ENCODE data around the gene MEGF8. TPM values are rescaled to one million over a fixed set of nuclear protein-coding genes. Genes with fewer than 3 reads are reported as not detected.
"Not testable (repeated sequence)": the region's sequence is repeated elsewhere in the genome, so short reads cannot be mapped to it uniquely, and the experiment has no call there.

MEGF8 gene
- total RNA-seq, 3 donors from 2014 or later (not counting 1 experiment from before 2014, with no cell fraction given): 8.1 to 11.3 (median 10.5) TPM

- Histone ChIP-seq H3K4me1 (ENCODE audit: control insufficient read depth, insufficient read depth, low read length) (peaks cover 11% of the 10 kb centered on the region), H3K27me3 (ENCODE audit: control insufficient read depth, insufficient read depth, low read length) (no peaks in the 10 kb centered on the region), H3K4me3 (ENCODE audit: low read length) (no peak overlapping the region), H3K36me3 (ENCODE audit: control insufficient read depth, insufficient read depth, low read length) (no peaks in the 10 kb centered on the region), H3K27ac (ENCODE audit: low read length) (no peak overlapping the region), H3K9me3 (ENCODE audit: control insufficient read depth, insufficient read depth, low read length) (no peaks in the 10 kb centered on the region)
- H3K27me3 Mint-ChIP-seq (ENCODE audit: low read depth in 2 of 2): peaks cover under 1% of the 10 kb centered on the region in 2 donors
- no peak for TF ChIP-seq CTCF (IDR thresholded peaks at IDR 0.05)
- WGBS (ENCODE audit: insufficient coverage): 80% methylated on average over 2 of the region's 2 CpGs
- peaks cover under 1% of the 10 kb centered on the region for H3K36me3 Mint-ChIP-seq
- peaks cover 10 to 22% of the 10 kb centered on the region in 2 donors for H3K4me1 Mint-ChIP-seq
- no peak overlapping the region for H3K27ac Mint-ChIP-seq
- no peaks in the 10 kb centered on the region for H3K9me3 Mint-ChIP-seq
- intact Hi-C loops (cut with micrococcal nuclease): no loop called here
- DNase-seq: no peak
- H3K4me3 Mint-ChIP-seq: no peak overlapping the region
- ATAC-seq: no peak
These were observed 4.8 kb downstream of the MEGF8 start for GRCh38 chr19:42330241-42330711.

GRCh38 chr19:42331333-42331732 is 5.9 kb downstream of the MEGF8 start:
- H3K9me3 Mint-ChIP-seq; H3K4me1 ChIP-seq (ENCODE audit: control insufficient read depth, insufficient read depth, low read length); H3K27ac ChIP-seq (ENCODE audit: low read length); H3K27me3 Mint-ChIP-seq (ENCODE audit: low read depth in 2 of 2); H3K9me3 ChIP-seq (ENCODE audit: control insufficient read depth, insufficient read depth, low read length); H3K4me3 ChIP-seq (ENCODE audit: low read length); H3K27me3 ChIP-seq (ENCODE audit: control insufficient read depth, insufficient read depth, low read length); H3K4me3 Mint-ChIP-seq; DNase-seq; H3K36me3 Mint-ChIP-seq; ATAC-seq; intact Hi-C loops (cut with micrococcal nuclease); H3K36me3 ChIP-seq (ENCODE audit: control insufficient read depth, insufficient read depth, low read length); H3K27ac Mint-ChIP-seq: not testable (repeated sequence)
- H3K4me1 Mint-ChIP-seq: peaks cover 9 to 14% of the 10 kb centered on the region in 2 donors
- WGBS (ENCODE audit: insufficient coverage): 92% methylated on average over 2 of the region's 3 CpGs

GRCh38 chr19:42332059-42332458 is 6.6 kb downstream of the MEGF8 start:
- H3K4me3 ChIP-seq (ENCODE audit: low read length): no peak overlapping the region
- H3K36me3 Mint-ChIP-seq: no peaks in the 10 kb centered on the region
- no peak overlapping the region for H3K27ac ChIP-seq (ENCODE audit: low read length)
- H3K27me3 Mint-ChIP-seq (ENCODE audit: low read depth in 2 of 2): no peaks in the 10 kb centered on the region
- no peak for ATAC-seq
- no peaks in the 10 kb centered on the region for H3K9me3 ChIP-seq (ENCODE audit: control insufficient read depth, insufficient read depth, low read length)
- TF ChIP-seq CTCF (IDR thresholded peaks at IDR 0.05): no peak
- H3K4me1 Mint-ChIP-seq: peaks cover 5 to 10% of the 10 kb centered on the region in 2 donors
- H3K4me3 Mint-ChIP-seq: no peak overlapping the region
- no peak overlapping the region for H3K27ac Mint-ChIP-seq
- H3K9me3 Mint-ChIP-seq: no peaks in the 10 kb centered on the region
- intact Hi-C loops (cut with micrococcal nuclease): no loop called here
- no peak for DNase-seq
- H3K36me3 ChIP-seq (ENCODE audit: control insufficient read depth, insufficient read depth, low read length): no peaks in the 10 kb centered on the region
- 87% methylated on average over 3 of the region's 6 CpGs for WGBS (ENCODE audit: insufficient coverage)
- H3K4me1 ChIP-seq (ENCODE audit: control insufficient read depth, insufficient read depth, low read length): no peaks in the 10 kb centered on the region
- H3K27me3 ChIP-seq (ENCODE audit: control insufficient read depth, insufficient read depth, low read length): no peaks in the 10 kb centered on the region

- no peak for TF ChIP-seq CTCF (IDR thresholded peaks at IDR 0.05)
- H3K9me3 ChIP-seq (ENCODE audit: control insufficient read depth, insufficient read depth, low read length): no peaks in the 10 kb centered on the region
- no peak overlapping the region for H3K4me3 ChIP-seq (ENCODE audit: low read length)
- H3K27me3 ChIP-seq (ENCODE audit: control insufficient read depth, insufficient read depth, low read length): no peaks in the 10 kb centered on the region
- Mint-ChIP-seq H3K36me3 (no peaks in the 10 kb centered on the region), H3K4me3 (no peak overlapping the region), H3K9me3 (no peaks in the 10 kb centered on the region), H3K4me1 (peaks cover 0 to 6% of the 10 kb centered on the region in 2 donors), H3K27ac (no peak overlapping the region), H3K27me3 (ENCODE audit: low read depth in 2 of 2) (no peaks in the 10 kb centered on the region)
- H3K4me1 ChIP-seq (ENCODE audit: control insufficient read depth, insufficient read depth, low read length): no peaks in the 10 kb centered on the region
- WGBS (ENCODE audit: insufficient coverage): 93% methylated on average over 3 of the region's 3 CpGs
- DNase-seq: no peak
- H3K36me3 ChIP-seq (ENCODE audit: control insufficient read depth, insufficient read depth, low read length): no peaks in the 10 kb centered on the region
- no peak overlapping the region for H3K27ac ChIP-seq (ENCODE audit: low read length)
- intact Hi-C loops (cut with micrococcal nuclease): no loop called here
- ATAC-seq: no peak
These were observed 7.6 kb downstream of the MEGF8 start for GRCh38 chr19:42333018-42333417.
